ENCODE measurements around the gene S100Z. TPM values are rescaled to one million over a fixed set of nuclear protein-coding genes. Genes with fewer than 3 reads are reported as not detected.

The S100Z gene
- total and polyA plus RNA-seq, 2 of the 8 experiments (the other 6 are each of a cell fraction or from before 2014, with no cell fraction given) = 0.30 TPM; not detected in 1

- WGBS, 2 experiments (ENCODE audit: extremely low coverage in 1 of 2, insufficient coverage in 1 of 2, insufficient read length in 1 of 2, insufficient replicate concordance in 2 of 2, low coverage in 1 of 2, low lambda C conversion rate in 2 of 2, missing lambda C conversion rate in 1 of 2) = 88% methylated on average over 4 of the region's 5 CpGs; no CpG with 5 or more reads in 1 of the 2 experiments
- Histone ChIP-seq H4K20me1 (replicated peaks in 1 of 2; ENCODE audit: control insufficient read depth in 1 of 2, insufficient read depth in 2 of 2, low read length in 2 of 2) (no peaks in the 10 kb centered on the region), H3K9ac (replicated peaks in 1 of 4; ENCODE audit: extremely low read depth in 1 of 4, low read depth in 3 of 4, low read length in 3 of 4) (no peak overlapping the region), H3K4me1 (replicated peaks in 1 of 4; ENCODE audit: control insufficient read depth in 3 of 4, insufficient read depth in 4 of 4, low read length in 3 of 4) (peaks cover 0 to 2% (median 1%) of the 10 kb centered on the region in 4 experiments; a peak in 1 of 7 replicates), H2AK5ac (ENCODE audit: low read depth, low read length) (no peak overlapping the region), H2AFZ (ENCODE audit: low read length) (no peak overlapping the region), H4K91ac (replicated peaks; ENCODE audit: insufficient read length, low read length) (no peak overlapping the region), H3K36me3 (ENCODE audit: control insufficient read depth in 2 of 4, insufficient read depth in 4 of 4, low read length in 3 of 4) (no peaks in the 10 kb centered on the region), H2BK15ac (ENCODE audit: low read length) (no peak overlapping the region), H3K23me2 (ENCODE audit: low read depth, low read length) (peaks cover 2% of the 10 kb centered on the region; the same call in 1 of the 2 replicates), H2BK120ac (replicated peaks; ENCODE audit: low read depth, low read length) (no peak overlapping the region), H3K9me3 (ENCODE audit: insufficient read depth in 2 of 2, low read depth in 1 of 2, low read length in 1 of 2) (no peaks in the 10 kb centered on the region), H2BK12ac (ENCODE audit: low read depth, low read length) (no peak overlapping the region), H4K5ac (ENCODE audit: insufficient read length, low read depth, low read length) (no peak overlapping the region), H3K23ac (ENCODE audit: insufficient read length) (no peak overlapping the region), H3K14ac (ENCODE audit: insufficient read length) (no peak overlapping the region), H4K8ac (ENCODE audit: extremely low read depth, insufficient read depth, low read length) (no peak overlapping the region), H3K27ac (ENCODE audit: low read depth, low read length) (no peak overlapping the region), H3K18ac (ENCODE audit: extremely low read depth, low read length) (no peak overlapping the region), H2BK20ac (ENCODE audit: low read length) (no peak overlapping the region), H3K79me1 (ENCODE audit: low read depth, low read length) (no peaks in the 10 kb centered on the region), H2BK5ac (ENCODE audit: low read depth, low read length) (no peak overlapping the region), H3K4ac (replicated peaks; ENCODE audit: insufficient read length, low read depth, low read length) (no peak overlapping the region), H3K4me3 (ENCODE audit: extremely low read depth in 1 of 4, insufficient read depth in 2 of 4, low read depth in 3 of 4, low read length in 4 of 4) (no peak overlapping the region), H3K27me3 (replicated peaks in 1 of 4; ENCODE audit: control insufficient read depth in 3 of 4, extremely low read depth in 1 of 4, insufficient read depth in 3 of 4, low read length in 3 of 4) (no peaks in the 10 kb centered on the region), H3K4me2 (ENCODE audit: insufficient read depth in 1 of 2, low read depth in 2 of 2, low read length in 2 of 2) (no peak overlapping the region), H3K79me2 (ENCODE audit: control insufficient read depth in 1 of 2, insufficient read depth in 2 of 2, low read length in 2 of 2) (no peaks in the 10 kb centered on the region), H3K56ac (replicated peaks; ENCODE audit: insufficient read length, low read depth, low read length) (no peak overlapping the region)
- ChIA-PET POLR2A (ENCODE audit: partially characterized antibody) (no interaction called here), CTCF (ENCODE audit: partially characterized antibody) (interaction anchor here (0.9 to 1.3 kb wide), 3 partner anchors 22 to 262 kb away, joined by 3 to 4 read pairs (median 4); no protein-coding TSS in a partner anchor)
- TF ChIP-seq FOSL1 (IDR thresholded peaks at IDR 0.05; ENCODE audit: insufficient read depth, low read depth, low read length) = no peak
- TF ChIP-seq KDM4A (IDR thresholded peaks at IDR 0.05; ENCODE audit: low read depth, low read length, severe bottlenecking) = no peak
- TF ChIP-seq RAD21 (IDR thresholded peaks at IDR 0.05 in 1 of 2, conservative IDR thresholded peaks at IDR 0.05 in 1 of 2; ENCODE audit: low read depth in 2 of 2, low read length in 2 of 2) = no peak
- TF ChIP-seq EP300 (IDR thresholded peaks at IDR 0.05; ENCODE audit: borderline replicate concordance in 1 of 2, low read depth in 2 of 2, low read length in 2 of 2) = no peak
- no peak for TF ChIP-seq YY1 (IDR thresholded peaks at IDR 0.05; ENCODE audit: low read depth, low read length)
- TF ChIP-seq SRF (IDR thresholded peaks at IDR 0.05; ENCODE audit: low read depth, low read length) = no peak
- no peak for TF ChIP-seq TCF12 (IDR thresholded peaks at IDR 0.05; ENCODE audit: low read depth, low read length)
- no peak for TF ChIP-seq ASH2L (IDR thresholded peaks at IDR 0.05; ENCODE audit: low read length)
- TF ChIP-seq CEBPB (IDR thresholded peaks at IDR 0.05; ENCODE audit: low read depth, low read length) = no peak
- no peak for TF ChIP-seq JUN (IDR thresholded peaks at IDR 0.05; ENCODE audit: low read depth, low read length)
- no peak for TF ChIP-seq EGR1 (IDR thresholded peaks at IDR 0.05; ENCODE audit: borderline replicate concordance, low read depth, low read length)
- no peak for TF ChIP-seq JUND (IDR thresholded peaks at IDR 0.05; ENCODE audit: low read length)
- DNase-seq (ENCODE audit: low read depth in 1 of 2, low spot score in 2 of 2) (no peak), FAIRE-seq (no peak)
Measured at GRCh38 chr5:76861612-76862011, 11.8 kb downstream of the S100Z start.
